Aorta (tissue), 5 donors: ENCODE data around the gene LDLRAD4. TPM values are rescaled to one million over a fixed set of nuclear protein-coding genes. Genes with fewer than 3 reads are reported as not detected.

Experiments
- ATAC-seq: fragments of 200-7000 bp; cut with Tn5 transposase; one replicate; pipeline ENCODE4 v1.9.1; 2022; ENCODE audit warnings: moderate library complexity; ENCODE audit not compliant: low FRiP score
- DNase-seq, 2 donors: peaks; one replicate each; pipeline ENCODE4 v3.0.0-alpha.2; 2020
- H3K27ac ChIP-seq, 2 donors: one replicate each; pipeline ENCODE4 v1.5.1; 2013; ENCODE audit warnings: low read length in 2 of 2, mild to moderate bottlenecking in 2 of 2, moderate library complexity in 2 of 2, control low read depth in 1 of 2, inconsistent platforms in 1 of 2, low read depth in 1 of 2
- H3K27me3 ChIP-seq, 2 donors: one replicate each; pipeline ENCODE4 v1.6.1; 2013; ENCODE audit warnings: control low read depth in 1 of 2, low read length in 1 of 2, mild to moderate bottlenecking in 1 of 2, moderate library complexity in 1 of 2; ENCODE audit not compliant: insufficient read depth in 2 of 2, control insufficient read depth in 1 of 2
- H3K36me3 ChIP-seq, 2 donors: one replicate each; pipeline ENCODE4 v1.6.1; 2013; ENCODE audit warnings: control low read depth in 1 of 2, low read length in 1 of 2, mild to moderate bottlenecking in 1 of 2; ENCODE audit not compliant: insufficient read depth in 2 of 2, control insufficient read depth in 1 of 2
- H3K4me1 ChIP-seq, 2 donors: one replicate each; pipeline ENCODE4 v1.6.1; 2013; ENCODE audit warnings: low read length in 2 of 2, control low read depth in 1 of 2, mild to moderate bottlenecking in 1 of 2, moderate library complexity in 1 of 2; ENCODE audit not compliant: insufficient read depth in 2 of 2, control insufficient read depth in 1 of 2
- H3K4me3 ChIP-seq, 2 donors: one replicate each; pipeline ENCODE4 v1.5.1; 2013; ENCODE audit warnings: low read length in 2 of 2, control low read depth in 1 of 2, mild to moderate bottlenecking in 1 of 2
- H3K9me3 ChIP-seq: one replicate; pipeline ENCODE4 v1.6.1; 2013; ENCODE audit warnings: mild to moderate bottlenecking, low read length; ENCODE audit not compliant: control insufficient read depth
- WGBS, 2 donors: extraction: QIAGEN DNeasy Blood & Tissue Kit; methylation state at CpG; one replicate each; pipeline ENCODE4 v1.1.7; 2013; 5-methylcytosine and 5-hydroxymethylcytosine counted together
- intact Hi-C, 2 donors: fragments of 100-400 bp; cut with DNase I; formaldehyde crosslinking; loops; one replicate each; pipeline versions ENCODE4 v1.14.2 to v1.15.0; 2022
- polyA plus RNA-seq, 2 donors: library from polyadenylated mRNA; stranded (reverse); fragments of 200-250 nt; gene quantifications; one replicate each; pipeline ENCODE4 v1.2.3, GENCODE V29; 2013
- total RNA-seq, 2 donors: library from RNA; stranded (reverse); fragmentation: NEBNext Ultra II Directional; extraction: Animal tissue kit (Norgen Biotek cat#: 25700); gene quantifications; one replicate each; pipeline ENCODE4 v1.2.1, GENCODE V29; 2021
- donor health status: healthy with polysubstance abuse.
- donor health status: Bipolar disorder and iron deficiency.
- donor health status: DM: no; HTN: no; CAD: no.
- donor health status: DM: no; HTN: no; CAD: no.
- donor health status: DM: yes; HTN: yes; CAD: no.

Gene LDLRAD4
- total and polyA plus RNA-seq, 4 donors, result 7.0 to 112 (median 36.9) TPM

GRCh38 chr18:13242797-13243196, 24.2 kb downstream of the LDLRAD4 start:
- DNase-seq (no peak), ATAC-seq (no peak)
- intact Hi-C loops, result no loop called here
- H3K4me3 ChIP-seq, result no peak overlapping the region
- no peaks in the 10 kb centered on the region for H3K27me3 ChIP-seq
- no peaks in the 10 kb centered on the region for H3K9me3 ChIP-seq
- H3K36me3 ChIP-seq, result no peaks in the 10 kb centered on the region
- WGBS, 2 donors, result 81 to 83% methylated on average over 5 of the region's 5 CpGs
- no peaks in the 10 kb centered on the region for H3K4me1 ChIP-seq
- H3K27ac ChIP-seq, result no peak overlapping the region

GRCh38 chr18:13243363-13243762, 24.8 kb downstream of the LDLRAD4 start:
- Histone ChIP-seq H3K36me3 (no peaks in the 10 kb centered on the region), H3K9me3 (no peaks in the 10 kb centered on the region), H3K4me3 (no peak overlapping the region), H3K27me3 (no peaks in the 10 kb centered on the region), H3K4me1 (no peaks in the 10 kb centered on the region), H3K27ac (no peak overlapping the region)
- intact Hi-C loops, result no loop called here
- WGBS, 2 donors, result 93 to 96% methylated on average over 9 of the region's 9 CpGs
- DNase-seq (no peak), ATAC-seq (no peak)

- 0 to 90% methylated on average over 1 of the region's 1 CpG for WGBS, 2 donors
- DNase-seq, result no peak
- Histone ChIP-seq H3K27me3 (no peaks in the 10 kb centered on the region), H3K4me1 (no peaks in the 10 kb centered on the region), H3K27ac (no peak overlapping the region), H3K4me3 (no peak overlapping the region), H3K9me3 (no peaks in the 10 kb centered on the region), H3K36me3 (no peaks in the 10 kb centered on the region)
- intact Hi-C loops, result no loop called here
- no peak for ATAC-seq
Observed at GRCh38 chr18:13244135-13244534, 25.6 kb downstream of the LDLRAD4 start.

GRCh38 chr18:13245481-13246000, 27.0 kb downstream of the LDLRAD4 start:
- intact Hi-C loops, result no loop called here
- Histone ChIP-seq H3K36me3 (no peaks in the 10 kb centered on the region), H3K27ac (no peak overlapping the region), H3K4me1 (no peaks in the 10 kb centered on the region), H3K4me3 (no peak overlapping the region), H3K27me3 (no peaks in the 10 kb centered on the region), H3K9me3 (no peaks in the 10 kb centered on the region)
- DNase-seq (no peak), ATAC-seq (no peak)
- whole genome bisulfite sequencing, 2 donors, result 92 to 94% methylated on average over 6 of the region's 6 CpGs

DNA sequence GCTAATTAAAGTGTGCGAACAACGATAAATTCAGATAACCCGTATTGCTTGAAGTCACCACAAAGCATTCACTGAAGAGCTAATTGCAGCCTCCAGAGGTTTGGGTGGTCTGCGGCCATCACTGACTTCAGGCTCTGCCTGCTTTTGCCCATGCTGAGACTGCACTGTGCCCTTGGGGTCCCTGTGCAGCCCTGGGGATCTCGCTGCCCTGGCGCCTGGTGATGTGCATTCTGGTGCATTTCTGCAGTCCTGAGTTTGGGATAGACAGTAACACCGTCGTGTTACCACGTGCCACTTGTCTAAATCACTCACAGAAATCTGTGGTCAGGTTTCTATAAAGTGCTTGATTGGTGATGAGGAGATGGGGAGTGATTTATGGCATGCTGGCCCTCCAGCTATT, 27.6 kb downstream of the LDLRAD4 start:
- intact Hi-C loops, result no loop called here
- H3K27me3 ChIP-seq, result no peaks in the 10 kb centered on the region
- DNase-seq (no peak), ATAC-seq (no peak)
- no peaks in the 10 kb centered on the region for H3K36me3 ChIP-seq
- H3K4me3 ChIP-seq, result no peak overlapping the region
- no peak overlapping the region for H3K27ac ChIP-seq
- no peaks in the 10 kb centered on the region for H3K9me3 ChIP-seq
- 93 to 95% methylated on average over 9 of the region's 9 CpGs for WGBS, 2 donors
- H3K4me1 ChIP-seq, result no peaks in the 10 kb centered on the region

GRCh38 chr18:13246591-13246990, 28.0 kb downstream of the LDLRAD4 start:
- H3K9me3 ChIP-seq, result no peaks in the 10 kb centered on the region
- WGBS, 2 donors, result 95 to 98% methylated on average over 3 of the region's 3 CpGs
- ATAC-seq (no peak), DNase-seq (no peak)
- H3K36me3 ChIP-seq, result no peaks in the 10 kb centered on the region
- no peaks in the 10 kb centered on the region for H3K4me1 ChIP-seq
- intact Hi-C loops, result no loop called here
- no peaks in the 10 kb centered on the region for H3K27me3 ChIP-seq
- no peak overlapping the region for H3K4me3 ChIP-seq
- no peak overlapping the region for H3K27ac ChIP-seq

GRCh38 chr18:13247506-13247905, 28.9 kb downstream of the LDLRAD4 start:
- H3K4me3 ChIP-seq, result no peak overlapping the region
- no peaks in the 10 kb centered on the region for H3K9me3 ChIP-seq
- DNase-seq (no peak), ATAC-seq (no peak)
- H3K36me3 ChIP-seq, result no peaks in the 10 kb centered on the region
- no peaks in the 10 kb centered on the region for H3K27me3 ChIP-seq
- H3K27ac ChIP-seq, result no peak overlapping the region
- H3K4me1 ChIP-seq, result no peaks in the 10 kb centered on the region
- intact Hi-C loops, result no loop called here
- 97 to 98% methylated on average over 14 of the region's 14 CpGs for WGBS, 2 donors

GRCh38 chr18:13252686-13253410, 34.3 kb downstream of the LDLRAD4 start:
- Histone ChIP-seq H3K36me3 (no peaks in the 10 kb centered on the region), H3K9me3 (no peaks in the 10 kb centered on the region), H3K27me3 (no peaks in the 10 kb centered on the region), H3K4me3 (no peak overlapping the region), H3K27ac (no peak overlapping the region), H3K4me1 (no peaks in the 10 kb centered on the region)
- 88 to 89% methylated on average over 15 of the region's 15 CpGs for WGBS, 2 donors
- intact Hi-C loops, result no loop called here
- DNase-seq (no peak), ATAC-seq (no peak)
